Endothelial cell of umbilical vein (primary cell): ENCODE measurements around the gene SPSB3. TPM values are rescaled to one million over a fixed set of nuclear protein-coding genes. Genes with fewer than 3 reads are reported as not detected.

Source experiments
- BruUV-seq: library from RNA; stranded (reverse); fragments of 400-500 nt; replicated peaks from 2 replicates; lab custom pipeline; 2021; lab: Mats Ljungman, UMichigan
- CTCF ChIA-PET: fragments of 300-600, 350-600 bp; sonication (Branson Sonifier 250); formaldehyde crosslinking; loops from one replicate; lab custom pipeline; 2021; ENCODE audit warnings: antibody characterized with exemption, inconsistent platforms; lab: Charles Lee
- POLR2A ChIA-PET: fragments of 300-600, 350-600 bp; sonication (Branson Sonifier 250); formaldehyde crosslinking; loops from one replicate; lab custom pipeline; 2021; ENCODE audit warnings: antibody characterized with exemption, inconsistent platforms; lab: Charles Lee
- DNase-seq: peaks from one replicate; pipeline ENCODE4 v3.0.0-alpha.2; 2011; ENCODE audit warnings: low read depth, low spot score
- FAIRE-seq: peaks from 2 replicates; lab custom pipeline; 2011; peaks lifted over from hg19 to GRCh38; lab: Jason Lieb, UNC
- H2AFZ ChIP-seq: 2 replicates; pipeline ENCODE4 v1.6.0; 2012; ENCODE audit warnings: low read depth, low read length, control low read depth, inconsistent platforms
- H3K27ac ChIP-seq: 2 replicates; pipeline ENCODE4 v1.5.1; 2011; ENCODE audit warnings: low read depth, mild to moderate bottlenecking, control low read depth, low read length, moderate library complexity; ENCODE audit not compliant: insufficient read depth
- H3K27me3 ChIP-seq, 2 experiments: 2 replicates each; pipeline versions ENCODE4 v1.6.0 to v1.6.1; 2011; ENCODE audit warnings: low read length in 2 of 2, mixed read lengths in 1 of 2; ENCODE audit not compliant: control insufficient read depth in 2 of 2, insufficient read depth in 2 of 2
- H3K36me3 ChIP-seq, 2 experiments: 2 replicates in 1 of 2; 3 replicates in 1 of 2; pipeline ENCODE4 v1.5.1; 2011; ENCODE audit warnings: low read length in 2 of 2, mild to moderate bottlenecking in 1 of 2, moderate library complexity in 1 of 2; ENCODE audit not compliant: control insufficient read depth in 2 of 2, insufficient read depth in 2 of 2; ENCODE audit errors: extremely low read depth in 1 of 2
- H3K4me1 ChIP-seq: 3 replicates; pipeline ENCODE4 v1.5.1; 2011; ENCODE audit warnings: mild to moderate bottlenecking, low read length; ENCODE audit not compliant: control insufficient read depth, insufficient read depth; ENCODE audit errors: extremely low read depth
- H3K4me2 ChIP-seq: 2 replicates; pipeline ENCODE4 v1.6.1; 2011; ENCODE audit warnings: low read length, control low read depth, mixed read lengths; ENCODE audit not compliant: insufficient read depth
- H3K4me3 ChIP-seq, 3 experiments: fragments of 200-600 bp in 1 of 3; sonication (generic), shearing (Covaris generic) in 1 of 3; replicated peaks in 1 of 3; 2 replicates each; pipeline ENCODE4 v1.5.1; 2011 to 2016; ENCODE audit warnings: control low read depth in 3 of 3, low read length in 3 of 3, mild to moderate bottlenecking in 2 of 3, inconsistent platforms in 1 of 3, low read depth in 1 of 3, moderate library complexity in 1 of 3; ENCODE audit not compliant: insufficient read depth in 1 of 3
- H3K79me2 ChIP-seq: 2 replicates; pipeline ENCODE4 v1.6.0; 2012; ENCODE audit warnings: low read length, inconsistent platforms; ENCODE audit not compliant: control insufficient read depth, insufficient read depth
- H3K9ac ChIP-seq: replicated peaks from 2 replicates; pipeline ENCODE3; 2011; ENCODE audit warnings: low read length, control low read depth; ENCODE audit not compliant: insufficient read depth; ENCODE audit errors: extremely low read depth
- H3K9me1 ChIP-seq: replicated peaks from 3 replicates; pipeline ENCODE4 v1.6.0; 2011; ENCODE audit warnings: mild to moderate bottlenecking, low read length; ENCODE audit not compliant: control insufficient read depth, insufficient read depth; ENCODE audit errors: extremely low read depth
- H3K9me3 ChIP-seq: replicated peaks from 2 replicates; pipeline ENCODE4 v1.5.1; 2012; ENCODE audit warnings: low read length, inconsistent platforms; ENCODE audit not compliant: control insufficient read depth, insufficient read depth
- H4K20me1 ChIP-seq: replicated peaks from 2 replicates; pipeline ENCODE3; 2011; ENCODE audit warnings: mild to moderate bottlenecking, low read length; ENCODE audit not compliant: control insufficient read depth, insufficient read depth; ENCODE audit errors: extremely low read depth
- FOS ChIP-seq: IDR thresholded peaks from 2 replicates; pipeline ENCODE4 v1.6.1; 2011; ENCODE audit warnings: mild to moderate bottlenecking, low read length, moderate library complexity, borderline replicate concordance; ENCODE audit not compliant: insufficient read depth
- GATA2 ChIP-seq: IDR thresholded peaks from 2 replicates; pipeline ENCODE4 v1.7.0; 2011; ENCODE audit warnings: low read depth, mild to moderate bottlenecking, moderate library complexity, mixed read lengths, low read length; ENCODE audit not compliant: insufficient read length, insufficient read depth
- JUN ChIP-seq: IDR thresholded peaks from 2 replicates; pipeline ENCODE4 v1.6.1; 2011; ENCODE audit warnings: borderline replicate concordance, low read depth; ENCODE audit not compliant: insufficient read length, insufficient read depth
- MYC ChIP-seq: IDR thresholded peaks from one replicate; pipeline ENCODE4 v1.6.1; 2011; ENCODE audit warnings: mild to moderate bottlenecking, low read depth, low read length
- POLR2A ChIP-seq: IDR thresholded peaks from 2 replicates; pipeline ENCODE4 v1.6.1; 2012; ENCODE audit warnings: low read depth, mild to moderate bottlenecking, control low read depth, low read length
- POLR2AphosphoS5 ChIP-seq: IDR thresholded peaks from 2 replicates; pipeline ENCODE4 v1.6.1; 2012; ENCODE audit warnings: low read depth, mild to moderate bottlenecking, control low read depth, low read length, moderate library complexity; ENCODE audit not compliant: insufficient read depth
- dilution Hi-C: fragments of 300-500 bp; cut with MboI; formaldehyde crosslinking; loops from one replicate; pipeline ENCODE4 v1.15.0; 2019; ENCODE audit warnings: low sequenced_read_pairs; ENCODE audit not compliant: extremely low pct_ligation_motif_present
- intact Hi-C: fragments of 100-400 bp; cut with micrococcal nuclease; formaldehyde crosslinking; loops from one replicate; pipeline ENCODE4 v1.10.0; 2022
- polyA plus RNA-seq, 4 experiments: library from polyadenylated mRNA; depleted of rRNA in 3 of 4; stranded (reverse) in 3 of 4; unstranded in 1 of 4; fragments of >200 nt; gene quantifications; 2 replicates each; pipeline versions ENCODE4 v1.2.1 to v1.2.3, GENCODE V29; 2011 to 2012; ENCODE audit warnings: missing spikeins in 1 of 4
- total RNA-seq: library from RNA; stranded (reverse); gene quantifications from 2 replicates; pipeline ENCODE4 v1.2.3, GENCODE V29; 2021
- TF ChIP-seq, protein P1 (sequence below), 2 donors: IDR thresholded peaks; 1 replicate in 1 of 2; 2 replicates in 1 of 2; pipeline ENCODE4 v1.5.1; 2011; ENCODE audit warnings: low read length in 2 of 2, mild to moderate bottlenecking in 2 of 2, moderate library complexity in 2 of 2, control low read depth in 1 of 2, inconsistent platforms in 1 of 2, low read depth in 1 of 2; ENCODE audit not compliant: insufficient read depth in 1 of 2; ENCODE audit errors: extremely low read depth in 1 of 2

The SPSB3 gene
- total and polyA plus RNA-seq, 2 donors (not counting 3 experiments of a cell fraction or from before 2014, with no cell fraction given): 39.0 to 86.2 TPM

DNA sequence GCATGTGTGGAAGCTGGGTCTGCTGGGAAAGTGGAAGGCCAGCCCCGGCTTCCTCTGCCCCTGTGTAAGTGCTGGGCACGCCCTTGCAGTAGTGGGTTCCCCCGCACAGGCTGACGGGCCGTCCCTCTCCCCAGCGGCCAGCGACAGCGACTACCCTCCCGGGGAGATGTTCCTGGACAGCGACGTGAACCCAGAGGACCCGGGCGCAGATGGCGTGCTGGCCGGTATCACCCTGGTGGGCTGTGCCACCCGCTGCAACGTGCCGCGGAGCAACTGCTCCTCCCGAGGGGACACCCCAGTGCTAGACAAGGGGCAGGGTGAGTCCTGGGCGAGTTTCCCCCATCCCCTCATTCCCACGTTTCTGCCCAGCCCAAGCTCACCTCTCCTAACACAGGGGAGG, 16.5 kb downstream of the SPSB3 start:
- dilution Hi-C loops: no loop called here
- Histone ChIP-seq H3K9ac (no peak overlapping the region), H3K79me2 (no peaks in the 10 kb centered on the region), H4K20me1 (no peaks in the 10 kb centered on the region), H3K9me3 (no peaks in the 10 kb centered on the region), H2AFZ (no peak overlapping the region), H3K36me3 (peaks cover 5 to 50% of the 10 kb centered on the region in 2 experiments), H3K9me1 (no peaks in the 10 kb centered on the region), H3K27me3 (no peaks in the 10 kb centered on the region), H3K4me2 (no peak overlapping the region), H3K27ac (no peak overlapping the region), H3K4me3 (no peak overlapping the region), H3K4me1 (peaks cover 6% of the 10 kb centered on the region)
- TF ChIP-seq POLR2AphosphoS5 (no peak), FOS (no peak), GATA2 (no peak), JUN (no peak), POLR2A (no peak)
- TF ChIP-seq, protein P1, sequence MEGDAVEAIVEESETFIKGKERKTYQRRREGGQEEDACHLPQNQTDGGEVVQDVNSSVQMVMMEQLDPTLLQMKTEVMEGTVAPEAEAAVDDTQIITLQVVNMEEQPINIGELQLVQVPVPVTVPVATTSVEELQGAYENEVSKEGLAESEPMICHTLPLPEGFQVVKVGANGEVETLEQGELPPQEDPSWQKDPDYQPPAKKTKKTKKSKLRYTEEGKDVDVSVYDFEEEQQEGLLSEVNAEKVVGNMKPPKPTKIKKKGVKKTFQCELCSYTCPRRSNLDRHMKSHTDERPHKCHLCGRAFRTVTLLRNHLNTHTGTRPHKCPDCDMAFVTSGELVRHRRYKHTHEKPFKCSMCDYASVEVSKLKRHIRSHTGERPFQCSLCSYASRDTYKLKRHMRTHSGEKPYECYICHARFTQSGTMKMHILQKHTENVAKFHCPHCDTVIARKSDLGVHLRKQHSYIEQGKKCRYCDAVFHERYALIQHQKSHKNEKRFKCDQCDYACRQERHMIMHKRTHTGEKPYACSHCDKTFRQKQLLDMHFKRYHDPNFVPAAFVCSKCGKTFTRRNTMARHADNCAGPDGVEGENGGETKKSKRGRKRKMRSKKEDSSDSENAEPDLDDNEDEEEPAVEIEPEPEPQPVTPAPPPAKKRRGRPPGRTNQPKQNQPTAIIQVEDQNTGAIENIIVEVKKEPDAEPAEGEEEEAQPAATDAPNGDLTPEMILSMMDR (IDR thresholded peaks at IDR 0.05; ENCODE audit: extremely low read depth in 1 of 2, insufficient read depth in 1 of 2, low read depth in 1 of 2, low read length in 2 of 2): no peak
- FAIRE-seq (no peak), DNase-seq (no peak)
- ChIA-PET POLR2A (no interaction called here), CTCF (interaction anchor here (1.4 to 1.6 kb wide), 2 partner anchors 42 to 402 kb away, joined by 4 read pairs; no protein-coding TSS in a partner anchor)
- intact Hi-C loops: no loop called here
- BruUV-seq: no TSS peak

DNA sequence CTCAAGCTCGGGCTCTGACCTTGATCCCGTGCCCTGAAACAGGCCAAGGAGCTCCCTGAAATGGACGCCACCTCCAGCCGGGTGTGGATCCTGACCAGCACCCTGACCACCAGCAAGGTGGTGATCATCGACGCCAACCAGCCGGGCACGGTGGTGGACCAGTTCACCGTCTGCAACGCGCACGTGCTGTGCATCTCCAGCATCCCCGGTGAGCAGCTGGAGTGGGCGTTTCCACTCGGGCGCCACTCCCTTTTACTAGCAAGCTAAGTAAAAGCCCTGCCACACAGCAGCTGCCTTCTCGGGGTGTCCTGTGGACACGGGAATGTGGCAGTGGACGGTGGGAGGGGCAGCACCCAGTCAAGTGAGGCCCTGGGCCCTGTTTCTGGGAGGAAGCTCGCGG, 17.4 kb downstream of the SPSB3 start:
- FAIRE-seq: no peak
- Histone ChIP-seq H3K79me2 (no peaks in the 10 kb centered on the region), H3K4me1 (no peaks in the 10 kb centered on the region), H3K27me3 (no peaks in the 10 kb centered on the region), H3K4me3 (no peak overlapping the region), H2AFZ (no peak overlapping the region), H3K9ac (no peak overlapping the region), H4K20me1 (no peaks in the 10 kb centered on the region), H3K9me1 (no peaks in the 10 kb centered on the region), H3K4me2 (no peak overlapping the region), H3K36me3 (peaks cover 5 to 59% of the 10 kb centered on the region in 2 experiments), H3K9me3 (no peaks in the 10 kb centered on the region), H3K27ac (no peak overlapping the region)
- intact Hi-C loops (no loop called here), dilution Hi-C loops (no loop called here)
- CTCF ChIA-PET: interaction anchor here (0.6 to 1.6 kb wide), 4 partner anchors 18 to 402 kb away, joined by 3 to 4 read pairs (median 4); partner anchors contain the start of genes NUBP2 and SPSB3
- POLR2A ChIA-PET: no interaction called here
- DNase-seq: no peak
- TF ChIP-seq MYC (no peak), POLR2A (no peak)
- TF ChIP-seq, protein P1 (IDR thresholded peaks at IDR 0.05; ENCODE audit: extremely low read depth in 1 of 2, insufficient read depth in 1 of 2, low read depth in 1 of 2, low read length in 2 of 2): no peak
- BruUV-seq: no TSS peak
